A549 (cell line): ENCODE data around the gene XRCC5. TPM values are rescaled to one million over a fixed set of nuclear protein-coding genes. Genes with fewer than 3 reads are reported as not detected.

ENCODE experiments used
- ATAC-seq, 2 experiments: fragments of 200-7000 bp in 1 of 2; fragments of >200 bp in 1 of 2; cut with Nextera tagmentation in 1 of 2; cut with Tn5 transposase in 1 of 2; 3 replicates each; pipeline versions ENCODE4 v1.8.0 to v1.9.1; 2018 to 2020; ENCODE audit warnings: mild to moderate bottlenecking in 1 of 2, moderate library complexity in 1 of 2
- CTCF ChIA-PET: fragments of 300-600 bp; sonication (Branson Sonifier 250); formaldehyde crosslinking; extraction: SDS; loops from one replicate; lab custom pipeline; 2021; ENCODE audit warnings: antibody characterized with exemption, inconsistent platforms; lab: Yijun Ruan, JAX
- POLR2A ChIA-PET: fragments of 350-600 bp; formaldehyde crosslinking; extraction: SDS; loops from one replicate; lab custom pipeline; 2021; ENCODE audit warnings: antibody characterized with exemption, inconsistent platforms; lab: Yijun Ruan, JAX
- DNase-seq, 2 experiments: peaks; one replicate each; pipeline versions ENCODE4 v3.0.0 to v3.0.0-alpha.2; 2011 to 2016; ENCODE audit warnings: low read depth in 1 of 2, low spot score in 1 of 2
- FAIRE-seq: peaks from 2 replicates; lab custom pipeline; 2011; peaks lifted over from hg19 to GRCh38; lab: Jason Lieb, UNC
- H3K27ac ChIP-seq, 2 experiments: fragments of >200 bp; sonication (Bioruptor Twin); formaldehyde crosslinking; 3 replicates each; pipeline ENCODE4 v1.5.1; 2016 to 2017
- H3K4me1 ChIP-seq: fragments of >200 bp; sonication (Bioruptor Twin); formaldehyde crosslinking; 3 replicates; pipeline ENCODE4 v1.6.1; 2016
- H3K4me2 ChIP-seq: fragments of >200 bp; sonication (Bioruptor Twin); formaldehyde crosslinking; 3 replicates; pipeline ENCODE4 v1.6.1; 2016
- H3K4me3 ChIP-seq: fragments of >200 bp; sonication (Bioruptor Twin); formaldehyde crosslinking; 3 replicates; pipeline ENCODE4 v1.5.1; 2016
- H3K9me3 ChIP-seq: fragments of >200 bp; sonication (Bioruptor Twin); formaldehyde crosslinking; 3 replicates; pipeline ENCODE4 v1.6.1; 2016
- CBX8 ChIP-seq: fragments of 200-600 bp; sonication (generic); IDR thresholded peaks from 2 replicates; pipeline ENCODE4 v1.6.1; 2016
- CEBPB ChIP-seq, 2 experiments: fragments of >200 bp in 1 of 2; sonication (Bioruptor Twin) in 1 of 2; formaldehyde crosslinking in 1 of 2; IDR thresholded peaks; 2 replicates each; pipeline ENCODE4 v1.6.1; 2012 to 2016
- CHD4 ChIP-seq: fragments of 200-600 bp; sonication (generic); IDR thresholded peaks from 2 replicates; pipeline ENCODE4 v1.6.1; 2016; ENCODE audit warnings: antibody characterized with exemption, mild to moderate bottlenecking, borderline replicate concordance
- CTCF ChIP-seq: fragments of >200 bp; sonication (Bioruptor Twin); formaldehyde crosslinking; IDR thresholded peaks from 3 replicates; pipeline ENCODE4 v1.5.1; 2016
- EHF ChIP-seq: fragments of 250-450 bp; sonication (Bioruptor Pico); IDR thresholded peaks from 2 replicates; pipeline ENCODE4 v1.5.0; 2020; ENCODE audit warnings: mild to moderate bottlenecking
- FOSB ChIP-seq: fragments of 250-450 bp; sonication (Bioruptor Pico); IDR thresholded peaks from 2 replicates; pipeline ENCODE4 v1.5.0; 2020; ENCODE audit warnings: mild to moderate bottlenecking, moderate library complexity
- FOSL2 ChIP-seq, 2 experiments: fragments of 450-650 bp in 1 of 2; fragments of >200 bp in 1 of 2; sonication (Bioruptor Twin) in 1 of 2; formaldehyde crosslinking; IDR thresholded peaks; 2 replicates each; pipeline versions ENCODE4 v1.5.0 to v1.6.1; 2016 to 2020; ENCODE audit warnings: mild to moderate bottlenecking in 1 of 2, moderate library complexity in 1 of 2
- HOXB13 ChIP-seq: fragments of 250-450 bp; sonication (Bioruptor Pico); IDR thresholded peaks from 2 replicates; pipeline ENCODE4 v1.5.0; 2020; ENCODE audit warnings: low read depth, mild to moderate bottlenecking, moderate library complexity
- HOXB5 ChIP-seq: fragments of 250-450 bp; sonication (Bioruptor Pico); IDR thresholded peaks from 2 replicates; pipeline ENCODE4 v1.5.0; 2020; ENCODE audit warnings: mild to moderate bottlenecking, moderate library complexity
- KDM1A ChIP-seq: fragments of 200-600 bp; sonication (generic); IDR thresholded peaks from 2 replicates; pipeline ENCODE4 v1.6.1; 2016; ENCODE audit warnings: low read depth, mild to moderate bottlenecking
- MAFK ChIP-seq: fragments of 450-650 bp; IDR thresholded peaks from 2 replicates; pipeline ENCODE4 v1.6.1; 2014; ENCODE audit not compliant: partially characterized antibody
- MAZ ChIP-seq: fragments of 150-350 bp; IDR thresholded peaks from 2 replicates; pipeline ENCODE4 v1.6.1; 2014; ENCODE audit warnings: antibody characterized with exemption, low read depth, low read length, borderline replicate concordance
- MYC ChIP-seq: IDR thresholded peaks from 2 replicates; pipeline ENCODE4 v1.6.1; 2012; ENCODE audit warnings: mild to moderate bottlenecking, inconsistent platforms, low read length, improper control_type of control experiment, borderline replicate concordance
- NR3C1 ChIP-seq: fragments of >200 bp; sonication (Bioruptor Twin); formaldehyde crosslinking; IDR thresholded peaks from 3 replicates; pipeline ENCODE4 v1.6.1; 2017
- PHF8 ChIP-seq: fragments of 200-600 bp; sonication (generic); IDR thresholded peaks from 2 replicates; pipeline ENCODE4 v1.6.1; 2016; ENCODE audit warnings: low read depth, mild to moderate bottlenecking, antibody characterized with exemption, moderate library complexity, borderline replicate concordance
- POLR2A ChIP-seq: IDR thresholded peaks from 2 replicates; pipeline ENCODE4 v1.6.1; 2012; ENCODE audit warnings: mild to moderate bottlenecking, low read length
- POLR2AphosphoS2 ChIP-seq: conservative IDR thresholded peaks from 2 replicates; pipeline ENCODE4 v1.6.1; 2012; ENCODE audit warnings: low read length, improper control_type of control experiment, inconsistent platforms
- RAD21 ChIP-seq, 2 experiments: fragments of >200 bp in 1 of 2; sonication (Bioruptor Twin) in 1 of 2; formaldehyde crosslinking in 1 of 2; IDR thresholded peaks in 1 of 2; conservative IDR thresholded peaks in 1 of 2; 2 replicates in 1 of 2; 3 replicates in 1 of 2; pipeline ENCODE4 v1.6.1; 2012 to 2018; ENCODE audit warnings: inconsistent platforms in 1 of 2
- RNF2 ChIP-seq: fragments of 200-600 bp; sonication (generic); IDR thresholded peaks from 2 replicates; pipeline ENCODE4 v1.6.1; 2016; ENCODE audit warnings: low read depth, mild to moderate bottlenecking, antibody characterized with exemption, moderate library complexity, borderline replicate concordance
- TFCP2L1 ChIP-seq: fragments of 250-450 bp; sonication (Bioruptor Pico); IDR thresholded peaks from 2 replicates; pipeline ENCODE4 v1.5.0; 2021; ENCODE audit warnings: mild to moderate bottlenecking
- TP53 ChIP-seq: fragments of 250-450 bp; sonication (Bioruptor Pico); IDR thresholded peaks from 2 replicates; pipeline ENCODE4 v1.5.0; 2021; ENCODE audit warnings: mild to moderate bottlenecking, moderate library complexity
- ZC3H11A ChIP-seq: fragments of 450-650 bp; IDR thresholded peaks from 2 replicates; pipeline ENCODE4 v1.6.1; 2014; ENCODE audit warnings: antibody characterized with exemption, mild to moderate bottlenecking
- ZFP36 ChIP-seq: fragments of 450-650 bp; IDR thresholded peaks from 2 replicates; pipeline ENCODE4 v1.6.1; 2014; ENCODE audit warnings: borderline replicate concordance; ENCODE audit not compliant: partially characterized antibody
- ZNF302 ChIP-seq: fragments of 250-450 bp; sonication (Bioruptor Pico); IDR thresholded peaks from 2 replicates; pipeline ENCODE4 v1.9.0; 2021; ENCODE audit warnings: inconsistent platforms, mild to moderate bottlenecking, moderate library complexity
- ZSCAN20 ChIP-seq: fragments of 250-450 bp; sonication (Bioruptor Pico); IDR thresholded peaks from 2 replicates; pipeline ENCODE4 v1.8.0; 2022; ENCODE audit warnings: mild to moderate bottlenecking, moderate library complexity
- WGBS: methylation state at CpG from one replicate; pipeline ENCODE4 v1.1.6; 2017; ENCODE audit errors: missing lambda C conversion rate; 5-methylcytosine and 5-hydroxymethylcytosine counted together
- polyA plus RNA-seq, 4 experiments: library from polyadenylated mRNA; depleted of rRNA in 3 of 4; stranded (reverse); fragments of >200 nt; fragmentation: RNase III in 1 of 4; extraction: RNeasy Plus Mini Kit Qiagen cat#74134 plus additional on column Dnase treatment in 1 of 4; gene quantifications; 2 replicates in 3 of 4; 3 replicates in 1 of 4; pipeline ENCODE4 v1.2.3, GENCODE V29; 2011 to 2017
- TF ChIP-seq, protein P1 (sequence below): fragments of >200 bp; sonication (Bioruptor Twin); formaldehyde crosslinking; IDR thresholded peaks from 2 replicates; pipeline ENCODE4 v1.6.1; 2016

The XRCC5 gene
- polyA plus RNA-seq, 2 of the 4 experiments (the other 2 are of a cell fraction) = 217 to 430 TPM

GRCh38 chr2:216144372-216144771, 35.2 kb downstream of the XRCC5 start:
- WGBS = 94% methylated on average over 1 of the region's 1 CpG
- Histone ChIP-seq H3K4me3 (no peak overlapping the region), H3K4me1 (peaks cover 7% of the 10 kb centered on the region; the same call in 2 of the 3 replicates), H3K4me2 (no peak overlapping the region), H3K27ac (no peak overlapping the region), H3K9me3 (no peaks in the 10 kb centered on the region)
- ChIA-PET CTCF (interaction anchor here (1.1 to 1.2 kb wide), 2 partner anchors 22 to 35 kb away, joined by 3 to 4 read pairs; partner anchors contain the start of gene XRCC5), POLR2A (no interaction called here)
- ATAC-seq (no peak), DNase-seq (no peak), FAIRE-seq (no peak)
- no peak for TF ChIP-seq RAD21 (conservative IDR thresholded peaks at IDR 0.05 in 1 of 2, IDR thresholded peaks at IDR 0.05 in 1 of 2)
- TF ChIP-seq FOSB (CRISPR knock-in tag) = no peak
- TF ChIP-seq, protein P1, sequence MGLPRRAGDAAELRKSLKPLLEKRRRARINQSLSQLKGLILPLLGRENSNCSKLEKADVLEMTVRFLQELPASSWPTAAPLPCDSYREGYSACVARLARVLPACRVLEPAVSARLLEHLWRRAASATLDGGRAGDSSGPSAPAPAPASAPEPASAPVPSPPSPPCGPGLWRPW = no peak
- TF ChIP-seq POLR2A = no peak
- TF ChIP-seq HOXB13 = no peak
- no peak for TF ChIP-seq CBX8
- TF ChIP-seq POLR2AphosphoS2 = no peak
- no peak for TF ChIP-seq CTCF
- TF ChIP-seq MYC = no peak
- TF ChIP-seq MAFK = no peak
- no peak for TF ChIP-seq CHD4

DNA sequence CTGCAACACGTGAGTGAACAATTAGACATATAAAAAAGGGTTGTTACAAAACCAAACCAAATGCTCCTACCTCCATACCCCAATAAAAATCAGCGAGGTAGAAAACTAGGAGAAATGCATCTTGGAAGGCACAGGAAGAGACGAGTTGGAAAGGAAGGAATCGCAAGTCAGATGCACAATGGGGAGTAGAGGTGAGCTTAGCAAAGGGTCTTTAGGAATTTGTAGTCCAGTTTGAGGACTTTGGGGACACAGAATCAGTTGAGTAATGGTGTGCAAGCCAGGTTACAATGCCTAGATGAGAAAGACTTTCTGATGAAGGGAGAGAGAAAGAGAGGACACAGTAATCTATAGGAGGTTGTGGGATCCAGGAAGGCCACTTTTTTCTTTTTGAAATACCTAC, 35.7 kb downstream of the XRCC5 start:
- Histone ChIP-seq H3K27ac (no peak overlapping the region), H3K4me3 (no peak overlapping the region), H3K4me1 (peaks cover 12% of the 10 kb centered on the region; the same call in 2 of the 3 replicates), H3K9me3 (no peaks in the 10 kb centered on the region), H3K4me2 (no peak overlapping the region)
- FAIRE-seq (no peak), DNase-seq (no peak), ATAC-seq (no peak)
- POLR2A ChIA-PET = no interaction called here
- WGBS = 96% methylated on average over 4 of the region's 4 CpGs
- CTCF ChIA-PET = interaction anchor here (1.1 to 1.2 kb wide), 2 partner anchors 22 to 36 kb away, joined by 3 to 4 read pairs; partner anchors contain the start of gene XRCC5
- TF ChIP-seq POLR2A (no peak), ZC3H11A (no peak), ZSCAN20 (CRISPR knock-in tag) (no peak), HOXB5 (CRISPR knock-in tag) (no peak), FOSL2 (IDR thresholded peaks at IDR 0.05) (no peak), FOSL2 (CRISPR knock-in tag; IDR thresholded peaks at IDR 0.05) (no peak), MAZ (no peak)

GRCh38 chr2:216146573-216146972, 37.4 kb downstream of the XRCC5 start:
- FAIRE-seq = no peak
- TF ChIP-seq TFCP2L1 (CRISPR knock-in tag) (no peak), NR3C1 (no peak), KDM1A (no peak), CEBPB (IDR thresholded peaks at IDR 0.05) (no peak), TP53 (CRISPR knock-in tag) (no peak), ZNF302 (CRISPR knock-in tag) (no peak), FOSL2 (IDR thresholded peaks at IDR 0.05) (no peak), FOSL2 (CRISPR knock-in tag; IDR thresholded peaks at IDR 0.05) (no peak), PHF8 (no peak), EHF (CRISPR knock-in tag) (no peak), HOXB5 (CRISPR knock-in tag) (no peak), ZFP36 (no peak), POLR2A (no peak), RNF2 (no peak)
- Histone ChIP-seq H3K4me3 (no peak overlapping the region), H3K9me3 (no peaks in the 10 kb centered on the region), H3K4me1 (peaks cover 29% of the 10 kb centered on the region), H3K4me2 (no peak overlapping the region), H3K27ac (no peak overlapping the region)
- no peak for ATAC-seq
- 78% methylated on average over 4 of the region's 4 CpGs for WGBS
- ChIA-PET CTCF (interaction anchor here (1.5 kb wide), 1 partner anchor 37 kb away, joined by 3 read pairs; the partner anchor contains the start of gene XRCC5), POLR2A (no interaction called here)
- DNase-seq = no peak
